HL-60 (cell line): ENCODE measurements around the gene HDAC7.

Experiments
- CTCF ChIP-seq: IDR thresholded peaks from one replicate; pipeline ENCODE4 v1.5.1; 2011; ENCODE audit warnings: low read length, control low read depth, inconsistent platforms; ENCODE audit not compliant: insufficient read depth
- GABPA ChIP-seq: IDR thresholded peaks from 2 replicates; pipeline ENCODE4 v1.6.1; 2012; ENCODE audit warnings: low read depth
- POLR2AphosphoS5 ChIP-seq: IDR thresholded peaks from 2 replicates; pipeline ENCODE4 v1.6.1; 2012; ENCODE audit warnings: low read depth
- REST ChIP-seq: IDR thresholded peaks from 2 replicates; pipeline ENCODE4 v1.6.1; 2012; ENCODE audit warnings: low read depth; ENCODE audit not compliant: insufficient replicate concordance

- TF ChIP-seq GABPA, result no peak
- no peak for TF ChIP-seq CTCF
- TF ChIP-seq POLR2AphosphoS5, result no peak
- no peak for TF ChIP-seq REST
Observed at GRCh38 chr12:47768323-47768811, 51.3 kb downstream of the HDAC7 start.
